GM19397 (cell line): ENCODE data around the gene MAK.
A peak's percentile ranks its signal among the peaks of the same experiment; 100 is the strongest.
"Not testable (repeated sequence)": the region's sequence is repeated elsewhere in the genome, so short reads cannot be mapped to it uniquely, and the experiment has no call there.

Experiments
- ATAC-seq: cut with Tn5 transposase; IDR thresholded peaks from one replicate; pipeline ENCODE4 v1.9.1; 2021; ENCODE audit warnings: mild to moderate bottlenecking, moderate library complexity; ENCODE audit not compliant: unreplicated experiment

Gene MAK, protein sequence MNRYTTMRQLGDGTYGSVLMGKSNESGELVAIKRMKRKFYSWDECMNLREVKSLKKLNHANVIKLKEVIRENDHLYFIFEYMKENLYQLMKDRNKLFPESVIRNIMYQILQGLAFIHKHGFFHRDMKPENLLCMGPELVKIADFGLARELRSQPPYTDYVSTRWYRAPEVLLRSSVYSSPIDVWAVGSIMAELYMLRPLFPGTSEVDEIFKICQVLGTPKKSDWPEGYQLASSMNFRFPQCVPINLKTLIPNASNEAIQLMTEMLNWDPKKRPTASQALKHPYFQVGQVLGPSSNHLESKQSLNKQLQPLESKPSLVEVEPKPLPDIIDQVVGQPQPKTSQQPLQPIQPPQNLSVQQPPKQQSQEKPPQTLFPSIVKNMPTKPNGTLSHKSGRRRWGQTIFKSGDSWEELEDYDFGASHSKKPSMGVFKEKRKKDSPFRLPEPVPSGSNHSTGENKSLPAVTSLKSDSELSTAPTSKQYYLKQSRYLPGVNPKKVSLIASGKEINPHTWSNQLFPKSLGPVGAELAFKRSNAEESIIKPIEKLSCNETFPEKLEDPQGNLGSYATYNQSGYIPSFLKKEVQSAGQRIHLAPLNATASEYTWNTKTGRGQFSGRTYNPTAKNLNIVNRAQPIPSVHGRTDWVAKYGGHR

GRCh38 chr6:10837995-10838793, at the start of gene MAK:
Gene MAK (minus strand): TSS chr6:10838539. CDS start chr6:10830648, 7,891 bp downstream.
- ATAC-seq: peak; percentile 80

- peak; percentile 75 for ATAC-seq
Measured at GRCh38 chr6:10886691-10887502, 48.6 kb upstream of the MAK start, which contains the start of gene SYCP2L. Gene SYCP2L (plus strand): TSS chr6:10887052. CDS start chr6:10887127, 75 bp downstream.

DNA sequence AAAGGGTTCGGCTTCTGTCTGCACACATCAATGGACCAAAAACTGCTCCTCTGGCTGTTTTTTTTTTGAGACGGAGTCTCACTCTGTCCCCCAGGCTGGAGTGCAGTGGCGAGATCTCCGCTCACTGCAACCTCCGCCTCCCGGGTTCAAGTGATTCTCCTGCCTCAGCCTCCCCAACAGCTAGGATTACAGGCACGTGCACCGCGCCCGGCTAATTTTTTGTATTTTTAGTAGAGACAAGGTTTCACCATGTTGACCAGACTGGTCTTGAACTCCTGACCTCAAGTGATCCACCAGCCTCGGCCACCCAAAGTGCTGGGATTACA, 48.0 kb upstream of the MAK start:
- ATAC-seq: peak; percentile 2

GRCh38 chr6:10884245-10884972, 46.1 kb upstream of the MAK start:
- ATAC-seq: no peak

DNA sequence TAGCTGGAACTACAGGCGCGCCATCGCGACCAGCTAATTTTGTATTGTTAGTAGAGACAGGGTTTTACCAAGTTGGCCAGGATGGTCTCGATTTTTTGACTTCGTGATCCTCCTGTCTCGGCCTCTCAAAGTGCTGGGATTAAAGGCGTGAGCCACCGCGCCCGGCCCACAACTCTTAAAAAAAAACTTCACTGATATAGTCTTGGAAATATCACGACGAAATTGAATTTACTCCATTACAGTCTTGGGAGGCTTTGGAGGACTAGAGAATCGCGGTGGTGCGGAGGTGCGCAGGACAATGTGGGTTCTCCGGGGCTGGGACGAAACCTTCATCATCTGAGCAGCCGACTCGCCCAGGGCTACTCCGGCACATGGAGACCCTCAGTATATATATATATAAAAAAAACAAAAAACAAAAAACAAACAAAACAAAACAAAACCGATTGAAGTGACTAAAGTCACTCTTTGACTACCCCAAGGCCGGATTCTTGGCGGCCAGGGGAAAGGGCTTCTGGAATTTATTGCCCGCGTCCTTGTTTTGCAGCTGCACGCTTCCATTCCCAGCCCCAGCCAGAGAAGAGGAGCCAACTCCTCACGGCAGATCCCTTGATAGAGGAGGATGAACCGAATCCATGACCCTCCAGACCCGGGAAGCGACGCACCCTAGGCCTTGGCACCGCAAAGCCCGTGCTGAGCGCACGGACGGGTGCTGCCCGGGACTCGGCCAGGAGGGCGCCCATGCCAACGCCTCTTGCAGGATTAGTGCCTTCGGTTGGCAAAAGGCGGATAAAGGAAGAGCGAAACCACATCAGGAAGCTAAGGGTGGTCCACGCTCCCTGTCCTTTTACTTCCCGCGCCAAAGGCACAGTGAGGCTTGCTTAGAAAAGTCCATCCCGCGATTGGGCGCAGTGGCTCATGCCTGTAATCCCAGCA, 45.2 kb upstream of the MAK start:
- ATAC-seq: no peak

DNA sequence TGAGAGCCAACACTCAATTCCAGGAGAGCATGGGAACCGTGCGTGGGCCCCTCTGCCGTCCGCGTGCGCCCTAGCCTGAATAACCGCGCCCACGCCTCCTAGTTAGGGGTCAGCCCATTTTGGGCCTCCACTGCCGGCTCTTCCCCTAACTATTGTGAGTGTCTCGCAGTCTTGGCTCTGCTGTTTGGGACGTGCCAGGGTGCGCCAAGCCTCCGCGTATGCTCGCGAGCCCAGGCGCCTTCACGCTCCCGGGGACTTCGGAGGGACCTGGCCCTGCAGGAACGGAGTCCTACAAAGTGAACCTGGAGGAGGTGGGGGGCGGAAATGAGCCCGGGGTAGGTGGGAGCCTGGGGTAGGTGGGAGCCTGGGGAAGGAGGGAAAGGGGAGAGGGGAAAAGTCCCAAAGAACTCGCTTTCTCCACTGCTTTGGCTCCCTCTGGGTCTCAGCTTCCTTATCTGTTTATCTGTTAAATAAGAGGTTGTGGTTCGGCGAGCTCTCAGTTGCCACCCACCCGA, 44.4 kb upstream of the MAK start:
- ATAC-seq: no peak

GRCh38 chr6:10882253-10882630, 43.9 kb upstream of the MAK start:
- ATAC-seq: not testable (repeated sequence)

DNA sequence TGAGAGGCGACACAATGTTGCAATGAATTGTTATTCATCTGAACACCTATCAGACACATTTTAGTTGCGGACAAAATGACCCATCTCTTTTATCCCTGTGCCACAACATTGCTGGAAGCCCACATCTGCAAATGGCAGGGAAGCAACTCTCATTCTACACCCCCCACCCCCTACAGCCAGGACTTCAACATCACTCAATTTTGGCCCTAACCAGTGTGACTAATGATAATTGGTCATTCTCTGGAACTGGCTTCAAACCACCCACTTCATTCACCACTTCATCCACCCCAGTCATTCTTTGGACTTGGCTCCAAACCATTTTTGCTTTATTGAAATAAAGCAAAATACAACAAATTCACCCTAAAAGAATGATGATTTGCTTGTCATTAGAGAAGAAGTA, 42.0 kb upstream of the MAK start:
- no peak for ATAC-seq

DNA sequence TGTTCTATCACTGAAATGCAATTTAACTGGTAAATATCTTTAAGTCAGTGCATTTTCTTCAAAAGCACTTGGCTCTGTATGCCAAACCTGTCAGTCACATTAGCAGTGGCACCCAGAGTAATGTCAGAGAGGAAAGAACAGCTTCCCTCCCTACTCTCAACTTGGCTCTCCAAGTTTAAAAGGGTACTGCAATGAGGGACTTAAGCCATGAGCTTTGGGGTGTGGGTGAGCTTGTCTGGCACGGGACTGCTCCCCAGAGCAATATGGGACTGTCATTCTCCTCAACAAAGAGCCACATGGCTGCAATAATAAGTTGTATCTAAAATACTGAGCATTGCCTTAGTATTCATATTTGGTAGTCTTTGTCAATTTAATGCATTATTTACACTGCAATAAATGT, 39.5 kb upstream of the MAK start:
- no peak for ATAC-seq

- ATAC-seq: no peak
Measured at GRCh38 chr6:10877012-10877411, 38.7 kb upstream of the MAK start.

DNA sequence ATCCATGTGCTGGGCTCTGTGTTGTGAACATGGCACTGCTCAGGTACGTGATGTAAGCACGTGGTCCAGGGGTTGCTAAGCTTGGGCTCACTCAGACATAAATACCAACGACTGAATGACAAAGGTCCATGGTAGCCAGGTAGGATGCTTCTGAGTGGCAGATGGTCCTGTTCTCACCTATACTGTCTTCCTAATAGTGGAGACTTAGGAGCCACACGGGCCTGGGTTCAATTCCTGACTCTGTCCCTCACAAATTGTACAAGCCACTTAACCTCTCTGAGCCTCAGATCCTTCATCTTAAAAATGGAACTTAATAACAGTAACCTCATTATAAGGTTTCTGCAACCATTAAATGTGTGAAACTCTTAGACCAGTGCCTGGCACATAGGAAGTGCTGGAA, 36.7 kb upstream of the MAK start:
- no peak for ATAC-seq

DNA sequence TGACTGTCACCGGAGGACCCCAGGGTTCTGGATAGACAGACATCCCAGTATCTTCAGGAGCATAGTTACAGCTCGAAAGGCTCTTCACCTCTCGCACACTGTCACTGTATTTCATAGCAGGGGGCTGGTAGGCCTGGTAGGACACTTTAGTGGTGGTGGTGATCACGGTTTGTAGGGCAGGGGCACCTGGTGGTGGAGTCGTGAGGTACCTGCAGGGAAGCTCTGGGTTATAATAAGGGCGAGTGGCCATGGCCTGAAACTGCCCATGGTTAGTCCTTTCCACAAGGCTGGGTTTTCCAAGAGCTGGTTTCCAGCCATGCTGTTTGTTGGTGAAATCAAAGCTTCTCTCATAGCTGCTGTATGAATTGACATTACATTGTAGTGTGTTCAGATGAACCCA, 35.9 kb upstream of the MAK start:
- no peak for ATAC-seq

- ATAC-seq: no peak
Measured at GRCh38 chr6:10873374-10873773, 35.0 kb upstream of the MAK start.

GRCh38 chr6:10867952-10868351, 29.6 kb upstream of the MAK start:
- ATAC-seq: no peak

DNA sequence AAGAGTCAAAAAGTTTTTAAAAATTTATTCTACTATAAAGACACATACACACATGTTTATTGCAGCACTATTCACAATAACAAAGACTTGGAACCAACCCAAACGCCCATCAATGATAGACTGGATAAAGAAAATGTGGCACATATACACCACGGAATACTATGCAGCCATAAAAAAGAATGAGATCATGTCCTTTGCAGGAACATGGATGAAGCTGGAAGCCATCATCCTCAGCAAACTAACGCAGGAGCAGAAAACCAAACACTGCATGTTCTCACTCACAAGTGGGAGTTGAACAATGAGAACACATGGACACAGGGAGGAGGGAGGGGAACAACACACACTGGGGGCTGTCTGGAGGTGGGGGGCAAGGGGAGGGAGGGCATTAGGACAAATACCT, 28.4 kb upstream of the MAK start:
- ATAC-seq: not testable (repeated sequence)

DNA sequence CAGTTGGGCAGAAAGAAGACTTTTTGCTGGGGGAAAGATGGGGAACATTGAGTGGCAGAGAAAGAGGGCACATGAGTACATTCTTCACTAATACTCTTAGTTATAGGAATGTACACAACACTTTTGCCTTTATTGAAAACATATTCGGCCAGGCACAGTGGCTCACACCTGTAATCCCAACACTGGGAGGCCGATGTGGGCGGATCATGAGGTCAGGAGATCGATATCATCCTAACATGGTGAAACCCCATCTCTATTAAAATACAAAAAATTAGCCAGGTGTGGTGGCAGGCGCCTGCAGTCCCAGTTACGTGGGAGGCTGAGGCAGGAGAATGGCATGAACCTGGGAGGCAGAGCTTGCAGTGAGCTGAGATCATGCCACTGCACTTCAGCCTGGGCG, 24.7 kb upstream of the MAK start:
- not testable (repeated sequence) for ATAC-seq

GRCh38 chr6:10862361-10862760, 24.0 kb upstream of the MAK start:
- ATAC-seq: no peak

GRCh38 chr6:10861086-10861485, 22.7 kb upstream of the MAK start:
- no peak for ATAC-seq

DNA sequence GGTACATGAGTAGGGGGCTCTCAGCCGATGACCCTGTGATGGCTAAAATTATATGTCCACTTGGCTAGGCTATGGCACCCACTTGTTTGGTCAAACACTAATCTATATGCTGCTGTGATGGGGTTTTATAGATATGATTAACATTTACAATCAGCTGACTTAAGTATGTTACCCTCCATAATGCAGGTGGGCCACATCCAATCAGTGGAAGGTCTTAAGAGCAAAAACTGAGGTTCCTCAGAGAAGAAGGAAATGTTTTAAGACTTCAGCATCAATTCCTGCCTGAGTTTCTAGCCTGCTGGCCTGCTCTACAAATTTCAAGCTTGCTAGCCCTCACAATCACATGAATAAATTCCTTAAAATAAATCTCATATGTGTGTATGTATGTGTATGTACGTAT, 18.9 kb upstream of the MAK start:
- ATAC-seq: no peak
